HG03064 (cell line): ENCODE data around the gene TH.

ENCODE experiments used
- ATAC-seq: cut with Tn5 transposase; IDR thresholded peaks from one replicate; pipeline ENCODE4 v1.9.1; 2021; ENCODE audit warnings: low read depth; ENCODE audit not compliant: unreplicated experiment

TH gene

GRCh38 chr11:2209370-2209801 is 37.8 kb upstream of the TH start:
- ATAC-seq, result no peak

DNA sequence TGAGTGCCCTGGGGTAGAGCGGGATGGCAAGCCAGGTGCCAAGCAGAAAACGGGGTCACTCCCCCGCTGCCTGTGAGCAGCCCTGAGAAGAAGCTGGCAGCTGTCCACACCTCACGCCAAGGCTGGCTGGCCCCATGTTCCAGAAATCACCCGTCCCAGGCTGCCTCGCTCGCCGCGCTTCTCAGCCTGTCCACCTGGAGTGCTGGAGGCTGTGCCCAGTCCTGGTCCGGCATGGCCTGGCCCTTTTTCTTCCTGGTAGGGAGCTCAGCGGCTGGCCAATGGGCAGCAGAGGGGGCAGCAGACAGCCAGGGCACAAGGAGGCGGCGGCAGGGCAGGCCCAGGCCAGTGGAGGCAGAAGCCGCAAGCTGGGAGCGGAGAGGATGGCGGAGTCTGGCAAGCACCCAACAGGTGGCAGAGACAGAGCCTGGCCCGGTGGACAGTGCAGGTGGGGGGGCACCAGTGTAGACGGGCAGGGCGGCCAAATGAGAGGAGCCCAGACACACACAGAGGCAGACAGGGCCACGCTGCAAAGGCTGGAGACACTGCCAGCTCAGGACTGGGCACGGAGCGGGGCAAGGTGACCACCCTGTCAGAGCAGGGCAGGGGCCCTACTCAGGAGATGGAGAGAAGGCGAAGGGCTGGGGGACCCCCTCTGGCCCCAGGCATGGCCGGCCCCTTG is 37.2 kb upstream of the TH start:
- ATAC-seq, result no peak

- no peak for ATAC-seq
These were observed 36.4 kb upstream of the TH start for GRCh38 chr11:2207773-2208621.

- no peak for ATAC-seq
These were observed 35.6 kb upstream of the TH start for GRCh38 chr11:2207212-2207611.

- ATAC-seq, result no peak
These were observed 34.5 kb upstream of the TH start for GRCh38 chr11:2205981-2206690.

- ATAC-seq, result no peak
These were observed 33.7 kb upstream of the TH start for GRCh38 chr11:2205214-2205720.

DNA sequence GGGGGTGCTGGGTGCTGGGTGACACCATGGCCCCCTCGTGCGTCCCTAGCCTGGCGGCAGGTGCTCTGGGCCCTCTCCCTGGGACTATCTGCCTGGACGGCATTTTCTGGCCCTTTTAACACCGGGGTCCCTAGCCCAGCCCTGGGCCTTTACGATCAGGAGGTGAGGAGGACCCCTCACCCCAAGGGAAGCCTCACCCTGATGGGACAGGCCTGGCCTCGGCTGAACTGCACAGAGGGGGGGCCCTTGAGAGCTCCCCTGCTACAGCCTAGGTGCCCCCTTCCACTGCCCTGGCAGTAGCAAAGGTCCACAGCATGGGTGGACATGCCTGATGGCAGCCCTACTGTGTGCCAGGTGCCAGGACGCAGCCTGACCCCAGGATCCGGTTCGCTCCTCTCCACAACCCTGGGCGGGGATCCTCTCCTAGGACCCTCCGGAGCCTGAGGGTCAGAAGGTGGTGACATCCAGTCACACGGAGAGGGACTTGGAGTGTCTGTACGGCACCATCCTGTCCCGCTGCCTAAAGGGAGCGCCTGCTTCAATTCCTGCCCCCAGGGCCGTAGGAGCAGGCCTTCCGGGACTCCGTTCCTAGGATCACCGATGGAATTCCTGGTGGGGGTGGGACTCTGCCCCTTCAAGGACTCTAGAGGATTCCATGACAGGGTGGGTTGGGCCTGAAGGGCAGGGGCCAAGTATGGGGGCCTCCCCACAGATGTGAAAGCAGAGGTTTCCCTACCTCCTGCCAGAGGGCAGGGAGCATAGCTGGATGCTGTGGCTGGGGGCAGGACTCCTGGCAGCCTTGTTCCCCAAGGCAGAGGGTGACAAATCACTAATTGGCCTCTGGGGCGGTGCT is 33.0 kb upstream of the TH start:
- no peak for ATAC-seq

- ATAC-seq, result no peak
These were observed 32.0 kb upstream of the TH start for GRCh38 chr11:2203440-2204259.

DNA sequence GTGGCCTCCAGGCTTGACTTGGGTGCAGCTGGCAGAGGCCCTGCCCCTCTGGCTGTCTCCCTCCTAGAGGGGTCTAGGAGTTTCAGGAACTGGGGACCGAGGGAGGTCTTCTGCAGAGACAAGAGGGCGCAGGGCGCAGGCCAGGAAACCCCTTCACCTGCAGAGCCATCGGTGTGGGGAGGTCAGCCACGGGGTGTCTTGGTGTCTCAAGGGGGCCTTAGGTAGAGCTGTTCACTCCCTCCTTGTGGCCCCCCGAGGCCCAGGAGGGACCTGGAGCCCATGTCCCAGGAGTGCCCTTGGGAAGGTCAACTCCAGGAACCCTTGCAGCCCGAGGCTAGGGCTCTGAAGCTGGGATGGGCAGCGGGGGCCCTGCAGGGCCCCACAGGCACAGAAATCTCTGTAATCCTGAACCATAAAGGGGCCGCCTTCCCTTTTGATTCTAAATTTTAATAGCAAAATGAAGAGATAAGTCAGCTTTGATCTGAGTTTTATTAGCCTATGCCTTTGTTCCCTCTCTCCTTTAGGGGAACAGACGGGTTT is 31.4 kb upstream of the TH start:
- no peak for ATAC-seq

- ATAC-seq, result no peak
These were observed 30.7 kb upstream of the TH start for GRCh38 chr11:2202071-2202899.

GRCh38 chr11:2201542-2201941 is 29.9 kb upstream of the TH start:
- ATAC-seq, result no peak

- ATAC-seq, result no peak
These were observed 29.4 kb upstream of the TH start for GRCh38 chr11:2200957-2201519.

GRCh38 chr11:2200536-2200935 is 28.9 kb upstream of the TH start:
- ATAC-seq, result no peak

DNA sequence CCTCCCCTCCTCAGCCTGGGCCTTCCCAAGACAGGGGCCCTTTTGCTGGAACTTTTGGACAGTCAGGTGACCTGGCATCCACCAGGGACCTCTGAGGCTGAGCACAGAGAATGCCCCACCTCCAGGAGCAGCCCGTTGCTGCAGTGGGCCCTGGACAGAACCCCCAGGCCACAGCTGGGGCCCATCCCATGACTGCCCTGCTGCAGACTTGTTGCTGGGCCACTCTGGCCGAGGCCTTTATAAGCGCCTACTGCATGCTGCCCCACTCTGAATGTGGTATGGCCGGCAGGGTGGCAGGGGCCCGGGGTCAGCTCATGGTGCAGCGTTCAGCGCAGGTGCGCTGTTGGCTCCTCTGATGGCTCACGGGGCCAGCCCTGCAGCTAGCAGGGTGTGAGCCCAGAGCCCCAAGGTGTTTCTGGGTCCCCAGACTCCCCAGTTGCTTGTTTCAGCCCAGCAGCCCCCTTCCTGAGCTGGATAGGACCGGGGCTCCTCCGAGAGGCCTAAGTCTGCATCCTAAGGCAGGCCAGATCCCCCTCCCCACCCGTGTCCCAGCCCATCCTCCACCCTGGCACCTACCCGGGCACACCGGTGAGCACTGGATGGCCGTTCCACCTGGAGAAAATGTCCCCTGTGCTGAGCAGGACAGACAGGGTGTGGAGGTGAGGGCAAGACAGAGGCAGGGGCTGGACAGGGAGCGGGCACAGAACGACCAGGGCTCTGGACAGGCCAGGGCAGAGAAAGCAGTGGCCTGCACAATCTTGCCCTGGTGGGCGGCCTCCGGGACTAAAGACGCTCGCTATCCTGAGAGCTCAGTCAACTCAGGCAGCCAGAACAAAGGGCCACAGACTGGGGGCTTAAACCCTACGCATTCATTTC is 28.1 kb upstream of the TH start:
- ATAC-seq, result no peak

GRCh38 chr11:2198621-2199365 is 27.2 kb upstream of the TH start:
- ATAC-seq, result no peak

GRCh38 chr11:2197771-2198520 is 26.3 kb upstream of the TH start:
- no peak for ATAC-seq
